ENCODE measurements around the gene GRK3.

DNA sequence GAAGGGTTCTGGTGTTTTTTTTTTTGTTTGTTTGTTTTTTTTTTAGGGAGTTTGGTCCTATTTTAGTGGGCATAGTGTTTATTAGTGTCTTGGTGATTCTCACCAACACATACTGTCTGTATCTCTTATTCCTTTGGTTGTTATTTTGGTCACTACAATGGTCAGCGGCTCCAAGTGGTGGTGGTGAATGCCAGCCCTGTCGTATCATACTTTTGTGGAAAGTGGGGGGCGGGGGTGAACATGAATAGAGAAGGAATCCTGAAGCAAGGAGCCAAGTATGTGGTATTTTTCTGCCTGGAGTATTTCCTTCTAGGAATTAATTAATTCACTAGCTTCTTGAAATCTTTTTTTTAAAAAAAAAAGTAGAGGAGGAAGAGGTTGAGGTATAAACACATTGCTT, 79.6 kb downstream of the GRK3 start:
- no peak for TF ChIP-seq SUZ12 (IDR thresholded peaks at IDR 0.05; ENCODE audit: extremely low read depth, insufficient read depth, insufficient read length)
- TF ChIP-seq YY1 (IDR thresholded peaks at IDR 0.05; ENCODE audit: insufficient read depth, insufficient read length) = no peak

Data from NT2/D1 (cell line).